Stomach (tissue), 9 donors: ENCODE results near the gene CUX1. TPM values are rescaled to one million over a fixed set of nuclear protein-coding genes. Genes with fewer than 3 reads are reported as not detected.

Experiments
- DNase-seq, 2 donors: peaks; one replicate each; pipeline versions ENCODE4 v3.0.0 to v3.0.0-alpha.2; 2013 to 2019
- H3K27ac ChIP-seq, 5 donors: fragments of 200-600 bp in 4 of 5; sonication (generic) in 4 of 5; one replicate each; pipeline ENCODE4 v1.5.1; 2013 to 2019; ENCODE audit warnings: mild to moderate bottlenecking in 1 of 5, moderate library complexity in 1 of 5
- H3K27me3 ChIP-seq, 3 donors: fragments of 200-600 bp; sonication (generic); one replicate each; pipeline ENCODE4 v1.5.1; 2017 to 2019; ENCODE audit warnings: mixed run types in 1 of 3
- H3K36me3 ChIP-seq, 4 donors: fragments of 200-600 bp; sonication (generic); 1 replicate in 3 of 4; 2 replicates in 1 of 4; pipeline ENCODE4 v1.5.1; 2016 to 2019
- H3K4me1 ChIP-seq, 4 donors: fragments of 200-600 bp; sonication (generic); one replicate each; pipeline ENCODE4 v1.5.1; 2016 to 2019
- H3K4me3 ChIP-seq, 4 donors: fragments of 200-600 bp; sonication (generic) in 3 of 4; one replicate each; pipeline ENCODE4 v1.5.1; 2016 to 2019; ENCODE audit warnings: mild to moderate bottlenecking in 1 of 4
- H3K9me3 ChIP-seq, 4 donors: fragments of 200-600 bp; sonication (generic); one replicate each; pipeline ENCODE4 v1.5.1; 2016 to 2019
- EP300 ChIP-seq: sonication (generic); formaldehyde crosslinking; IDR thresholded peaks from one replicate; pipeline ENCODE4 v1.6.1; 2017; ENCODE audit warnings: antibody characterized with exemption
- POLR2A ChIP-seq, 4 donors: fragments of 450-650 bp; IDR thresholded peaks; one replicate each; pipeline ENCODE4 v1.6.1; 2016; ENCODE audit warnings: antibody characterized with exemption in 4 of 4, control low read depth in 2 of 4, mild to moderate bottlenecking in 1 of 4, moderate library complexity in 1 of 4
- POLR2AphosphoS5 ChIP-seq, 3 donors: sonication (generic); formaldehyde crosslinking; IDR thresholded peaks; one replicate each; pipeline ENCODE4 v1.6.1; 2016; ENCODE audit warnings: antibody characterized with exemption in 3 of 3
- WGBS, 5 donors: extraction: QIAGEN DNeasy Blood & Tissue Kit in 3 of 5; methylation state at CpG; one replicate each; pipeline versions ENCODE4 v1.1.5 to v1.1.7; 2013 to 2018; 5-methylcytosine and 5-hydroxymethylcytosine counted together
- intact Hi-C: fragments of 100-400 bp; cut with DNase I; formaldehyde crosslinking; loops from one replicate; pipeline ENCODE4 v1.15.1; 2023; ENCODE audit warnings: low total_unique reads
- polyA plus RNA-seq, 3 donors: library from polyadenylated mRNA; stranded (reverse); fragments of 200-250 nt; gene quantifications; one replicate each; pipeline ENCODE4 v1.2.3, GENCODE V29; 2013
- total RNA-seq, 5 donors: library from RNA; depleted of rRNA; stranded (reverse); fragments of >200 nt; gene quantifications; one replicate each; pipeline versions ENCODE4 v1.1.0 to v1.2.3, GENCODE V29; 2014 to 2016
- TF ChIP-seq, protein P1 (sequence below), 7 experiments: fragments of 450-650 bp in 4 of 7; fragments of 200-600 bp in 3 of 7; sonication (generic) in 3 of 7; IDR thresholded peaks; one replicate each; pipeline ENCODE4 v1.5.1; 2016 to 2019; ENCODE audit warnings: antibody characterized with exemption in 7 of 7, control low read depth in 2 of 7, mild to moderate bottlenecking in 1 of 7
- donor health status: healthy with polysubstance abuse.
- donor health status: Bipolar disorder and iron deficiency.
- donor health status: healthy.

CUX1 gene
- total and polyA plus RNA-seq, 8 donors, result 24.7 to 201 (median 54.7) TPM

DNA sequence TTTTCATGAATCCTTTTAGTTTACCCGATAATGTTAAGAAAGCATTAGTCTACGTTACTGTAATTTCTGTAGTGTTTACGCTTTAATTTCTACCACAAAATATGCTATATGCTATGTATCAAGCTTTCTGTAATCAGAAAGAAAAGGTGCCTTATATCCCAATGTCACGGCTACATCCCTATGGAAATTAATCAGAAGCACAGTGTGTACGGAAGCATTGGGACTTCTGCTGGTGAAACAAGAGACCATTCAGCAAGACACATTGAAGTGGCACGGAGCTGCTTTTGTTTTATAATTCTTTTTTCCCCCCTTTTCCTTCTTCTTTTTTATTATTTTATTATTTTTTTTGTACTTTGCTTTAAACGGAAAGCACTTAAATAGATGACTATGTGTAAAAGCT lies 438.1 kb downstream of the CUX1 start:
- Histone ChIP-seq H3K4me1 (no peaks in the 10 kb centered on the region), H3K27ac (no peak overlapping the region), H3K27me3 (no peaks in the 10 kb centered on the region), H3K4me3 (no peak overlapping the region), H3K36me3 (peaks cover 0 to 26% (median 20%) of the 10 kb centered on the region in 4 donors), H3K9me3 (no peaks in the 10 kb centered on the region)
- intact Hi-C loops, result no loop called here
- WGBS, 5 donors, result 90 to 94% (median 93%) methylated on average over 7 of the region's 7 CpGs
- no peak for DNase-seq
- TF ChIP-seq POLR2A (IDR thresholded peaks at IDR 0.05), result no peak
- TF ChIP-seq, protein P1, sequence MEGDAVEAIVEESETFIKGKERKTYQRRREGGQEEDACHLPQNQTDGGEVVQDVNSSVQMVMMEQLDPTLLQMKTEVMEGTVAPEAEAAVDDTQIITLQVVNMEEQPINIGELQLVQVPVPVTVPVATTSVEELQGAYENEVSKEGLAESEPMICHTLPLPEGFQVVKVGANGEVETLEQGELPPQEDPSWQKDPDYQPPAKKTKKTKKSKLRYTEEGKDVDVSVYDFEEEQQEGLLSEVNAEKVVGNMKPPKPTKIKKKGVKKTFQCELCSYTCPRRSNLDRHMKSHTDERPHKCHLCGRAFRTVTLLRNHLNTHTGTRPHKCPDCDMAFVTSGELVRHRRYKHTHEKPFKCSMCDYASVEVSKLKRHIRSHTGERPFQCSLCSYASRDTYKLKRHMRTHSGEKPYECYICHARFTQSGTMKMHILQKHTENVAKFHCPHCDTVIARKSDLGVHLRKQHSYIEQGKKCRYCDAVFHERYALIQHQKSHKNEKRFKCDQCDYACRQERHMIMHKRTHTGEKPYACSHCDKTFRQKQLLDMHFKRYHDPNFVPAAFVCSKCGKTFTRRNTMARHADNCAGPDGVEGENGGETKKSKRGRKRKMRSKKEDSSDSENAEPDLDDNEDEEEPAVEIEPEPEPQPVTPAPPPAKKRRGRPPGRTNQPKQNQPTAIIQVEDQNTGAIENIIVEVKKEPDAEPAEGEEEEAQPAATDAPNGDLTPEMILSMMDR (IDR thresholded peaks at IDR 0.05), result no peak
- no peak for TF ChIP-seq POLR2AphosphoS5 (IDR thresholded peaks at IDR 0.05)
- TF ChIP-seq EP300, result no peak

GRCh38 chr7:102255916-102256315 lies 438.5 kb downstream of the CUX1 start:
- intact Hi-C loops, result no loop called here
- no peak overlapping the region for H3K4me3 ChIP-seq
- no peaks in the 10 kb centered on the region for H3K27me3 ChIP-seq
- DNase-seq, result no peak
- no peaks in the 10 kb centered on the region for H3K9me3 ChIP-seq
- TF ChIP-seq EP300 (no peak), POLR2A (IDR thresholded peaks at IDR 0.05) (no peak), POLR2AphosphoS5 (IDR thresholded peaks at IDR 0.05) (no peak)
- TF ChIP-seq, protein P1 (IDR thresholded peaks at IDR 0.05), result no peak
- no peak overlapping the region for H3K27ac ChIP-seq
- H3K36me3 ChIP-seq, result peaks cover 0 to 24% (median 19%) of the 10 kb centered on the region in 4 donors
- no peaks in the 10 kb centered on the region for H3K4me1 ChIP-seq
- WGBS, 5 donors, result 88 to 92% (median 91%) methylated on average over 15 of the region's 15 CpGs

GRCh38 chr7:102258073-102258748 lies 440.8 kb downstream of the CUX1 start:
- H3K27ac ChIP-seq, result no peak overlapping the region
- TF ChIP-seq EP300 (no peak), POLR2A (IDR thresholded peaks at IDR 0.05) (no peak)
- TF ChIP-seq, protein P1 (IDR thresholded peaks at IDR 0.05), result no peak
- WGBS, 5 donors, result 85 to 92% (median 89%) methylated on average over 25 of the region's 25 CpGs

GRCh38 chr7:102258749-102259107 lies 441.3 kb downstream of the CUX1 start:
- Histone ChIP-seq H3K4me1 (no peaks in the 10 kb centered on the region), H3K27ac (no peak overlapping the region), H3K27me3 (no peaks in the 10 kb centered on the region), H3K9me3 (no peaks in the 10 kb centered on the region), H3K4me3 (no peak overlapping the region), H3K36me3 (peaks cover 0 to 8% (median 8%) of the 10 kb centered on the region in 4 donors)
- DNase-seq, result no peak
- intact Hi-C loops, result no loop called here
- WGBS, 5 donors, result 80 to 88% (median 82%) methylated on average over 12 of the region's 12 CpGs
- TF ChIP-seq EP300 (no peak), POLR2A (IDR thresholded peaks at IDR 0.05) (no peak), POLR2AphosphoS5 (IDR thresholded peaks at IDR 0.05) (no peak)
- TF ChIP-seq, protein P1 (IDR thresholded peaks at IDR 0.05), result no peak

More at GRCh38 chr7:102258073-102258748, 440.8 kb downstream of the CUX1 start:
- no peaks in the 10 kb centered on the region for H3K4me1 ChIP-seq
- no peaks in the 10 kb centered on the region for H3K9me3 ChIP-seq
- peaks cover 0 to 13% (median 11%) of the 10 kb centered on the region in 4 donors for H3K36me3 ChIP-seq
- no peaks in the 10 kb centered on the region for H3K27me3 ChIP-seq
- no peak overlapping the region for H3K4me3 ChIP-seq
- intact Hi-C loops, result no loop called here
- no peak for DNase-seq
